HepG2 (cell line): Measurements from ENCODE around the gene KIF25. TPM values are rescaled to one million over a fixed set of nuclear protein-coding genes. Genes with fewer than 3 reads are reported as not detected.

Source experiments
- ATAC-seq: fragments of 200-7000 bp; cut with Tn5 transposase; 3 replicates; pipeline ENCODE4 v1.9.1; 2020; ENCODE audit warnings: mild to moderate bottlenecking, moderate library complexity
- Bru-seq: library from RNA; stranded (reverse); fragments of 400-500 nt; gene quantifications from one replicate; lab custom pipeline; 2021; lab: Mats Ljungman, UMichigan
- BruChase-seq, 2 experiments: library from RNA; stranded (reverse); fragments of 400-500 nt; gene quantifications; one replicate each; lab custom pipeline; 2021; lab: Mats Ljungman, UMichigan
- BruUV-seq: library from RNA; stranded (reverse); fragments of 400-500 nt; replicated peaks from 2 replicates; lab custom pipeline; 2021; lab: Mats Ljungman, UMichigan
- CTCF ChIA-PET: fragments of 300-600 bp; formaldehyde crosslinking; extraction: SDS; loops from one replicate; lab custom pipeline; 2021; ENCODE audit warnings: low total read pairs, inconsistent platforms, low intra/inter-chr PET ratio; lab: Yijun Ruan, JAX
- POLR2A ChIA-PET: fragments of 350-600 bp; sonication (Branson Sonifier 250); formaldehyde crosslinking; loops from one replicate; lab custom pipeline; 2020; ENCODE audit warnings: antibody characterized with exemption, inconsistent platforms; lab: Yijun Ruan, JAX
- DNase-seq: peaks from one replicate; pipeline ENCODE4 v3.0.0-alpha.2; 2015; ENCODE audit warnings: low spot score
- FAIRE-seq: peaks from 3 replicates; lab custom pipeline; 2011; peaks lifted over from hg19 to GRCh38; lab: Jason Lieb, UNC
- H2AFZ ChIP-seq: one replicate; pipeline ENCODE4 v1.6.1; 2011; ENCODE audit warnings: low read length, inconsistent platforms
- H3K27ac ChIP-seq: fragments of 300-600 bp; 3 replicates; pipeline ENCODE4 v1.8.0; 2011; ENCODE audit warnings: mixed run types, mild to moderate bottlenecking, mixed read lengths, low read length, inconsistent platforms; ENCODE audit not compliant: insufficient read depth; ENCODE audit errors: extremely low read length
- H3K27me3 ChIP-seq, 2 experiments: fragments of 200-600 bp in 1 of 2; 2 replicates in 1 of 2; 3 replicates in 1 of 2; pipeline versions ENCODE4 v1.6.0 to v1.8.0; 2011; ENCODE audit warnings: low read length in 2 of 2, mild to moderate bottlenecking in 2 of 2, moderate library complexity in 2 of 2, inconsistent platforms in 1 of 2; ENCODE audit not compliant: insufficient read depth in 2 of 2, control insufficient read depth in 1 of 2
- H3K36me3 ChIP-seq, 2 experiments: fragments of 200-600 bp in 1 of 2; replicated peaks in 1 of 2; 2 replicates in 1 of 2; 3 replicates in 1 of 2; pipeline versions ENCODE4 v1.5.1 to v1.8.0; 2011; ENCODE audit warnings: low read length in 2 of 2, inconsistent platforms in 1 of 2; ENCODE audit not compliant: insufficient read depth in 2 of 2, control insufficient read depth in 1 of 2
- H3K4me1 ChIP-seq: 2 replicates; pipeline ENCODE4 v1.5.1; 2012; ENCODE audit warnings: low read length, inconsistent platforms; ENCODE audit not compliant: insufficient read depth
- H3K4me2 ChIP-seq: 2 replicates; pipeline ENCODE4 v1.6.0; 2011; ENCODE audit warnings: low read depth, low read length, inconsistent platforms
- H3K4me3 ChIP-seq, 3 experiments: fragments of 200-600 bp in 1 of 3; sonication (generic), shearing (Covaris generic) in 1 of 3; replicated peaks in 1 of 3; 2 replicates each; pipeline ENCODE4 v1.5.1; 2011 to 2016; ENCODE audit warnings: low read length in 3 of 3, inconsistent platforms in 2 of 3, low read depth in 2 of 3, mild to moderate bottlenecking in 2 of 3, control low read depth in 1 of 3, mixed read lengths in 1 of 3; ENCODE audit not compliant: insufficient read depth in 1 of 3
- H3K79me2 ChIP-seq: one replicate; pipeline ENCODE4 v1.6.1; 2011; ENCODE audit warnings: low read length, inconsistent platforms; ENCODE audit not compliant: insufficient read depth
- H3K9ac ChIP-seq: 2 replicates; pipeline ENCODE4 v1.6.0; 2011; ENCODE audit warnings: mild to moderate bottlenecking, low read depth, low read length, inconsistent platforms; ENCODE audit not compliant: insufficient read depth
- H3K9me3 ChIP-seq: 2 replicates; pipeline ENCODE4 v1.5.1; 2012; ENCODE audit warnings: mild to moderate bottlenecking, low read length
- H4K20me1 ChIP-seq: 2 replicates; pipeline ENCODE4 v1.6.0; 2011; ENCODE audit warnings: inconsistent platforms, mild to moderate bottlenecking, low read length, moderate library complexity; ENCODE audit not compliant: insufficient read depth
- GFI1 ChIP-seq: sonication (generic); formaldehyde crosslinking; IDR thresholded peaks from 2 replicates; pipeline ENCODE4 v1.5.0; 2020; ENCODE audit warnings: missing genetic modification reagents, mild to moderate bottlenecking, borderline replicate concordance
- GTF2F1 ChIP-seq: fragments of 150-350 bp; IDR thresholded peaks from 2 replicates; pipeline ENCODE4 v1.6.1; 2014; ENCODE audit warnings: low read length
- NCOR1 ChIP-seq: fragments of 200-600 bp; sonication (generic); IDR thresholded peaks from 2 replicates; pipeline ENCODE4 v1.7.0; 2017; ENCODE audit warnings: antibody characterized with exemption, low read length, borderline replicate concordance
- PHF8 ChIP-seq: sonication (generic); formaldehyde crosslinking; IDR thresholded peaks from 2 replicates; pipeline ENCODE4 v1.5.0; 2020; ENCODE audit warnings: missing genetic modification reagents
- SMARCE1 ChIP-seq: fragments of 450-650 bp; IDR thresholded peaks from 2 replicates; pipeline ENCODE4 v1.6.1; 2017; ENCODE audit warnings: borderline replicate concordance
- ZNF101 ChIP-seq: sonication (generic); formaldehyde crosslinking; IDR thresholded peaks from 2 replicates; pipeline ENCODE4 v1.4.0; 2020; ENCODE audit warnings: mild to moderate bottlenecking, low read depth, missing genetic modification reagents, borderline replicate concordance
- ZNF776 ChIP-seq: sonication (generic); formaldehyde crosslinking; IDR thresholded peaks from 2 replicates; pipeline ENCODE4 v1.4.0; 2020; ENCODE audit warnings: mild to moderate bottlenecking, missing genetic modification reagents
- ZNF788 ChIP-seq: sonication (generic); formaldehyde crosslinking; IDR thresholded peaks from 2 replicates; pipeline ENCODE4 v1.5.0; 2020; ENCODE audit warnings: mild to moderate bottlenecking, missing genetic modification reagents, borderline replicate concordance
- WGBS: methylation state at CpG from one replicate; pipeline ENCODE4 v1.1.6; 2017; ENCODE audit warnings: low lambda C conversion rate; 5-methylcytosine and 5-hydroxymethylcytosine counted together
- in situ Hi-C: cut with HindIII; loops from 2 replicates; pipeline ENCODE4 v1.10.0; 2017; ENCODE audit warnings: low pct_unique_long_range_greater_than_20kb; ENCODE audit not compliant: extremely low pct_ligation_motif_present
- intact Hi-C: fragments of 100-400 bp; cut with micrococcal nuclease; formaldehyde crosslinking; loops from one replicate; pipeline ENCODE4 v1.10.0; 2022; ENCODE audit not compliant: unreplicated experiment
- long read RNA-seq, 2 experiments: library from RNA in 1 of 2; library from polyadenylated mRNA in 1 of 2; stranded (forward) in 1 of 2; unstranded in 1 of 2; transcript quantifications; one replicate each; pipeline ENCODE4 v2.0.0, GENCODE V29; 2019 to 2022
- polyA minus RNA-seq, 3 experiments: library from RNA; depleted of rRNA, polyadenylated mRNA; stranded (reverse); fragments of >200 nt; gene quantifications; 2 replicates each; pipeline ENCODE4 v1.2.3, GENCODE V29; 2011; ENCODE audit warnings: low replicate concordance in 1 of 3
- polyA plus RNA-seq, 8 experiments: library from polyadenylated mRNA; depleted of rRNA in 3 of 8; stranded (reverse) in 7 of 8; unstranded in 1 of 8; fragments of >200 nt; fragmentation: Illumina TruSeq in 4 of 8; extraction: Trizol in 4 of 8; gene quantifications; 2 replicates each; pipeline versions ENCODE4 v1.2.1 to v1.2.3, GENCODE V29; 2011 to 2016; ENCODE audit warnings: low read depth in 4 of 8, missing spikeins in 1 of 8, mixed read lengths in 1 of 8; ENCODE audit not compliant: insufficient read depth in 1 of 8
- total RNA-seq, 5 experiments: library from RNA; depleted of rRNA; stranded (reverse); fragments of >200 nt; fragmentation: Illumina TruSeq; extraction: Trizol; gene quantifications; 2 replicates each; pipeline ENCODE4 v1.2.3, GENCODE V29; 2016; ENCODE audit warnings: low read depth in 1 of 5

The KIF25 gene
- total RNA-seq (2016; rRNA removed; fragmentation: Illumina TruSeq; extraction: Trizol): not detected in 2 replicates
- total RNA-seq (2016; cell fraction: cytosol; rRNA removed; fragmentation: Illumina TruSeq; extraction: Trizol; ENCODE audit: low read depth): not detected in 2 replicates
- total RNA-seq (2016; cell fraction: insoluble cytoplasmic fraction; rRNA removed; fragmentation: Illumina TruSeq; extraction: Trizol): not detected in 2 replicates
- total RNA-seq (2016; cell fraction: membrane; rRNA removed; fragmentation: Illumina TruSeq; extraction: Trizol): not detected in 2 replicates
- not detected in 2 replicates for total RNA-seq (2016; cell fraction: nucleus; rRNA removed; fragmentation: Illumina TruSeq; extraction: Trizol)
- polyA plus RNA-seq (2011; rRNA removed): not detected in 2 replicates
- polyA plus RNA-seq (2011; cell fraction: cytosol; rRNA removed): not detected in 2 replicates
- not detected in 2 replicates for polyA plus RNA-seq (2011; cell fraction: nucleus; rRNA removed)
- polyA plus RNA-seq (2012): not detected in 2 replicates
- not detected in 2 replicates for polyA plus RNA-seq (2016; cell fraction: cytosol; fragmentation: Illumina TruSeq; extraction: Trizol; ENCODE audit: low read depth)
- not detected in 2 replicates for polyA plus RNA-seq (2016; cell fraction: insoluble cytoplasmic fraction; fragmentation: Illumina TruSeq; extraction: Trizol; ENCODE audit: low read depth)
- polyA plus RNA-seq (2016; cell fraction: membrane; fragmentation: Illumina TruSeq; extraction: Trizol; ENCODE audit: low read depth): not detected in 2 replicates
- polyA plus RNA-seq (2016; cell fraction: nucleus; fragmentation: Illumina TruSeq; extraction: Trizol; ENCODE audit: insufficient read depth, low read depth): not detected in 2 replicates
- polyA minus RNA-seq (2011; rRNA and poly(A)+ RNA removed; ENCODE audit: low replicate concordance): not detected in 2 replicates
- not detected in 2 replicates for polyA minus RNA-seq (2011; cell fraction: cytosol; rRNA and poly(A)+ RNA removed)
- polyA minus RNA-seq (2011; cell fraction: nucleus; rRNA and poly(A)+ RNA removed): not detected in 2 replicates
- Bru-seq, nascent RNA: percentile 5 among the genes with signal in this experiment
- percentile 10 among the genes with signal in this experiment for BruChase-seq, experiment 1, labeled RNA remaining after a 6-hour chase
- percentile 7 among the genes with signal in this experiment for BruChase-seq, experiment 2, labeled RNA remaining after a 2-hour chase
- long read RNA-seq, experiment 1: 0 reads
- long read RNA-seq, experiment 2: 0 reads

DNA sequence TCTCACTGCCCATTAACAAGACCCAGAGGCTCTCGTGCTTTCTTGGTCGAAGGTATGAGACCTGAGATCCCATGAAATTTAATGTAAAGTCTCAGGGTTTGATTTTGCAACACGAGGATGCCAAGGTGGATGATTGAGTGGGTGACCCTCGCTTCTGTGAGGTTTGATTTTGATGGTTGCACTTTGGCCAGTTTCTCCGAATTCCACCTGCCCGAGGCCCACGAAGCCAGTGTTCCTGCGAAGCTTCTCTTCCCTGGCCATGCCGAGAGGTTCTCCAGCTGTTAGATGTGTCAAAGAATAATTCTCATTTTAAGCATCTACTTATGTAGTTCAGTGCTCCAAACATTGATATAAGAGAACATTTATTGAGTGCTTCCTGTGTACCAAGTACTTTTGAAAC, at the start of gene KIF25:
TSS of gene KIF25 (plus strand) at position 30 of the 400 bp plus-strand sequence. CDS start 31,915 bp downstream, outside the sequence.
- BruUV-seq: no TSS peak

More for the DNA sequence above, at the start of gene KIF25:
- Histone ChIP-seq H3K4me2 (no peak within 1 kb of the TSS), H3K4me3 (no peak within 1 kb of the TSS), H3K79me2 (no peaks in the 10 kb centered on the region), H3K9ac (no peak within 1 kb of the TSS), H2AFZ (no peak within 1 kb of the TSS), H4K20me1 (no peaks in the 10 kb centered on the region), H3K27me3 (peaks cover 2 to 51% of the 10 kb centered on the region in 2 experiments; a peak in 4 of 5 replicates), H3K36me3 (no peaks in the 10 kb centered on the region), H3K9me3 (no peaks in the 10 kb centered on the region), H3K4me1 (no peaks in the 10 kb centered on the region), H3K27ac (no peak within 1 kb of the TSS)
- DNase-seq: no peak
- POLR2A ChIA-PET: no interaction called here
- ATAC-seq: no peak
- intact Hi-C loops: no loop called here
- 23% methylated on average over 9 of the region's 9 CpGs for WGBS
- in situ Hi-C loops: no loop called here
- CTCF ChIA-PET: no interaction called here
- TF ChIP-seq GFI1 (no peak), GTF2F1 (no peak), ZNF101 (CRISPR knock-in tag) (no peak), ZNF788 (no peak), PHF8 (CRISPR knock-in tag) (no peak), SMARCE1 (no peak), ZNF776 (CRISPR knock-in tag) (no peak), NCOR1 (no peak)
- no peak for FAIRE-seq
